ENCODE data around the gene FBXL16. TPM values are rescaled to one million over a fixed set of nuclear protein-coding genes. Genes with fewer than 3 reads are reported as not detected.

FBXL16 gene
- total and polyA plus RNA-seq, 9 of the 15 experiments (the other 6 are each of a cell fraction or from before 2014, with no cell fraction given): 0.21 to 8.2 (median 1.7) TPM

DNA sequence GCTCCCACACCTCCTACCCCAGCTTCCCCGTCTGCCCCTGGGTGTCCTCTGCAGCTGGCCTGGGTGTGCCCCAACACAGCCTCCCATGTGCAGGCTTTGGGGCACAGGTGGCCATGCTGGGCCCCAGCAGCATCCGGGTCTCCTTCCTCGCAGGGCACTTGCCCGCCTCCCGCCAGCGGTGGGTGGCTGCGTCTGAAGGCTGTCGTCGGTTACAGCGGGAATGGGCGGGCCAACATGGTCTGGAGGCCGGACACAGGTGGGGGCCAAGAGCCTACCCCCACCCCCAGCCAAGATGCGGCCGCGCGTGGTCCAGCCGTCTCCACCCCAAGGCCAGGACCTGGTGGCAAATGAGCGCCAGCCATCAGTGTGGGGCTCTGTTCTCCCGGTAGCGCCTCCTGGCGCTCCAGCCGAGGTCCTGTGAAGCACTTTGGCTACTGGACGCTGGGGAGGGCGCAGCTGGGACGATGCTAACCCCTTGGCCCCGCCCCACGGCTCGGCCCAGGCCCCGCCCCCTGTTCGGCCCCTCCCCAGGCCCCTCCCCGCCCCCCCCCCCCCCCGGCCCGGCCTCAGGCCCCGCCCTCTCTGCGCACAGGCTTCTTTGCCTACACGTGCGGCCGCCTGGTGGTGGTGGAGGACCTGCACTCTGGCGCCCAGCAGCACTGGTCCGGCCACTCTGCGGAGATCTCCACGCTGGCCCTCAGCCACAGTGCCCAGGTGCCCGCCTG is 45.0 kb downstream of the FBXL16 start (continued):
- TF ChIP-seq, protein P1, sequence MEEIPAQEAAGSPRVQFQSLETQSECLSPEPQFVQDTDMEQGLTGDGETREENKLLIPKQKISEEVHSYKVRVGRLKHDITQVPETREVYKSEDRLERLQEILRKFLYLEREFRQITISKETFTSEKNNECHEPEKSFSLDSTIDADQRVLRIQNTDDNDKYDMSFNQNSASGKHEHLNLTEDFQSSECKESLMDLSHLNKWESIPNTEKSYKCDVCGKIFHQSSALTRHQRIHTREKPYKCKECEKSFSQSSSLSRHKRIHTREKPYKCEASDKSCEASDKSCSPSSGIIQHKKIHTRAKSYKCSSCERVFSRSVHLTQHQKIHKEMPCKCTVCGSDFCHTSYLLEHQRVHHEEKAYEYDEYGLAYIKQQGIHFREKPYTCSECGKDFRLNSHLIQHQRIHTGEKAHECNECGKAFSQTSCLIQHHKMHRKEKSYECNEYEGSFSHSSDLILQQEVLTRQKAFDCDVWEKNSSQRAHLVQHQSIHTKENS (CRISPR knock-in tag; IDR thresholded peaks at IDR 0.05): no peak
- TF ChIP-seq, protein P2, sequence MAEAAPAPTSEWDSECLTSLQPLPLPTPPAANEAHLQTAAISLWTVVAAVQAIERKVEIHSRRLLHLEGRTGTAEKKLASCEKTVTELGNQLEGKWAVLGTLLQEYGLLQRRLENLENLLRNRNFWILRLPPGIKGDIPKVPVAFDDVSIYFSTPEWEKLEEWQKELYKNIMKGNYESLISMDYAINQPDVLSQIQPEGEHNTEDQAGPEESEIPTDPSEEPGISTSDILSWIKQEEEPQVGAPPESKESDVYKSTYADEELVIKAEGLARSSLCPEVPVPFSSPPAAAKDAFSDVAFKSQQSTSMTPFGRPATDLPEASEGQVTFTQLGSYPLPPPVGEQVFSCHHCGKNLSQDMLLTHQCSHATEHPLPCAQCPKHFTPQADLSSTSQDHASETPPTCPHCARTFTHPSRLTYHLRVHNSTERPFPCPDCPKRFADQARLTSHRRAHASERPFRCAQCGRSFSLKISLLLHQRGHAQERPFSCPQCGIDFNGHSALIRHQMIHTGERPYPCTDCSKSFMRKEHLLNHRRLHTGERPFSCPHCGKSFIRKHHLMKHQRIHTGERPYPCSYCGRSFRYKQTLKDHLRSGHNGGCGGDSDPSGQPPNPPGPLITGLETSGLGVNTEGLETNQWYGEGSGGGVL (CRISPR knock-in tag; IDR thresholded peaks at IDR 0.05): no peak
- TF ChIP-seq LCOR (CRISPR knock-in tag; IDR thresholded peaks at IDR 0.05) (peak; percentile 20; the same call in 1 of the 2 replicates), ZNF507 (tag; conservative IDR thresholded peaks at IDR 0.05) (no peak), ARNT (IDR thresholded peaks at IDR 0.05) (no peak), ZNF41 (CRISPR knock-in tag; conservative IDR thresholded peaks at IDR 0.05) (no peak), RFX7 (CRISPR knock-in tag; IDR thresholded peaks at IDR 0.05) (no peak), RBM34 (IDR thresholded peaks at IDR 0.05; ENCODE audit: borderline replicate concordance, insufficient read depth, low read length) (no peak), ZZZ3 (IDR thresholded peaks at IDR 0.05) (no peak), HOXB6 (CRISPR knock-in tag; IDR thresholded peaks at IDR 0.05; ENCODE audit: borderline replicate concordance) (no peak), PURB (CRISPR knock-in tag; IDR thresholded peaks at IDR 0.05; ENCODE audit: low read depth) (no peak)
- TF ChIP-seq, protein P3, sequence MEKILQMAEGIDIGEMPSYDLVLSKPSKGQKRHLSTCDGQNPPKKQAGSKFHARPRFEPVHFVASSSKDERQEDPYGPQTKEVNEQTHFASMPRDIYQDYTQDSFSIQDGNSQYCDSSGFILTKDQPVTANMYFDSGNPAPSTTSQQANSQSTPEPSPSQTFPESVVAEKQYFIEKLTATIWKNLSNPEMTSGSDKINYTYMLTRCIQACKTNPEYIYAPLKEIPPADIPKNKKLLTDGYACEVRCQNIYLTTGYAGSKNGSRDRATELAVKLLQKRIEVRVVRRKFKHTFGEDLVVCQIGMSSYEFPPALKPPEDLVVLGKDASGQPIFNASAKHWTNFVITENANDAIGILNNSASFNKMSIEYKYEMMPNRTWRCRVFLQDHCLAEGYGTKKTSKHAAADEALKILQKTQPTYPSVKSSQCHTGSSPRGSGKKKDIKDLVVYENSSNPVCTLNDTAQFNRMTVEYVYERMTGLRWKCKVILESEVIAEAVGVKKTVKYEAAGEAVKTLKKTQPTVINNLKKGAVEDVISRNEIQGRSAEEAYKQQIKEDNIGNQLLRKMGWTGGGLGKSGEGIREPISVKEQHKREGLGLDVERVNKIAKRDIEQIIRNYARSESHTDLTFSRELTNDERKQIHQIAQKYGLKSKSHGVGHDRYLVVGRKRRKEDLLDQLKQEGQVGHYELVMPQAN (IDR thresholded peaks at IDR 0.05; ENCODE audit: borderline replicate concordance): no peak
- TF ChIP-seq, protein P4, sequence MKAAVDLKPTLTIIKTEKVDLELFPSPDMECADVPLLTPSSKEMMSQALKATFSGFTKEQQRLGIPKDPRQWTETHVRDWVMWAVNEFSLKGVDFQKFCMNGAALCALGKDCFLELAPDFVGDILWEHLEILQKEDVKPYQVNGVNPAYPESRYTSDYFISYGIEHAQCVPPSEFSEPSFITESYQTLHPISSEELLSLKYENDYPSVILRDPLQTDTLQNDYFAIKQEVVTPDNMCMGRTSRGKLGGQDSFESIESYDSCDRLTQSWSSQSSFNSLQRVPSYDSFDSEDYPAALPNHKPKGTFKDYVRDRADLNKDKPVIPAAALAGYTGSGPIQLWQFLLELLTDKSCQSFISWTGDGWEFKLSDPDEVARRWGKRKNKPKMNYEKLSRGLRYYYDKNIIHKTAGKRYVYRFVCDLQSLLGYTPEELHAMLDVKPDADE (conservative IDR thresholded peaks at IDR 0.05; ENCODE audit: control insufficient read depth, low read depth, low read length): peak; percentile 51; the same call in 1 of the 2 replicates
- TF ChIP-seq, protein P5, sequence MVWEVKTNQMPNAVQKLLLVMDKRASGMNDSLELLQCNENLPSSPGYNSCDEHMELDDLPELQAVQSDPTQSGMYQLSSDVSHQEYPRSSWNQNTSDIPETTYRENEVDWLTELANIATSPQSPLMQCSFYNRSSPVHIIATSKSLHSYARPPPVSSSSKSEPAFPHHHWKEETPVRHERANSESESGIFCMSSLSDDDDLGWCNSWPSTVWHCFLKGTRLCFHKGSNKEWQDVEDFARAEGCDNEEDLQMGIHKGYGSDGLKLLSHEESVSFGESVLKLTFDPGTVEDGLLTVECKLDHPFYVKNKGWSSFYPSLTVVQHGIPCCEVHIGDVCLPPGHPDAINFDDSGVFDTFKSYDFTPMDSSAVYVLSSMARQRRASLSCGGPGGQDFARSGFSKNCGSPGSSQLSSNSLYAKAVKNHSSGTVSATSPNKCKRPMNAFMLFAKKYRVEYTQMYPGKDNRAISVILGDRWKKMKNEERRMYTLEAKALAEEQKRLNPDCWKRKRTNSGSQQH (CRISPR knock-in tag; IDR thresholded peaks at IDR 0.05): no peak
- TF ChIP-seq, protein P6, sequence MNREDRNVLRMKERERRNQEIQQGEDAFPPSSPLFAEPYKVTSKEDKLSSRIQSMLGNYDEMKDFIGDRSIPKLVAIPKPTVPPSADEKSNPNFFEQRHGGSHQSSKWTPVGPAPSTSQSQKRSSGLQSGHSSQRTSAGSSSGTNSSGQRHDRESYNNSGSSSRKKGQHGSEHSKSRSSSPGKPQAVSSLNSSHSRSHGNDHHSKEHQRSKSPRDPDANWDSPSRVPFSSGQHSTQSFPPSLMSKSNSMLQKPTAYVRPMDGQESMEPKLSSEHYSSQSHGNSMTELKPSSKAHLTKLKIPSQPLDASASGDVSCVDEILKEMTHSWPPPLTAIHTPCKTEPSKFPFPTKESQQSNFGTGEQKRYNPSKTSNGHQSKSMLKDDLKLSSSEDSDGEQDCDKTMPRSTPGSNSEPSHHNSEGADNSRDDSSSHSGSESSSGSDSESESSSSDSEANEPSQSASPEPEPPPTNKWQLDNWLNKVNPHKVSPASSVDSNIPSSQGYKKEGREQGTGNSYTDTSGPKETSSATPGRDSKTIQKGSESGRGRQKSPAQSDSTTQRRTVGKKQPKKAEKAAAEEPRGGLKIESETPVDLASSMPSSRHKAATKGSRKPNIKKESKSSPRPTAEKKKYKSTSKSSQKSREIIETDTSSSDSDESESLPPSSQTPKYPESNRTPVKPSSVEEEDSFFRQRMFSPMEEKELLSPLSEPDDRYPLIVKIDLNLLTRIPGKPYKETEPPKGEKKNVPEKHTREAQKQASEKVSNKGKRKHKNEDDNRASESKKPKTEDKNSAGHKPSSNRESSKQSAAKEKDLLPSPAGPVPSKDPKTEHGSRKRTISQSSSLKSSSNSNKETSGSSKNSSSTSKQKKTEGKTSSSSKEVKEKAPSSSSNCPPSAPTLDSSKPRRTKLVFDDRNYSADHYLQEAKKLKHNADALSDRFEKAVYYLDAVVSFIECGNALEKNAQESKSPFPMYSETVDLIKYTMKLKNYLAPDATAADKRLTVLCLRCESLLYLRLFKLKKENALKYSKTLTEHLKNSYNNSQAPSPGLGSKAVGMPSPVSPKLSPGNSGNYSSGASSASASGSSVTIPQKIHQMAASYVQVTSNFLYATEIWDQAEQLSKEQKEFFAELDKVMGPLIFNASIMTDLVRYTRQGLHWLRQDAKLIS (CRISPR knock-in tag; IDR thresholded peaks at IDR 0.05): no peak

Measured in K562 (cell line).